ENCODE measurements around the gene ASAP3. TPM values are rescaled to one million over a fixed set of nuclear protein-coding genes. Genes with fewer than 3 reads are reported as not detected.
A peak's percentile ranks its signal among the peaks of the same experiment; 100 is the strongest.

Gene ASAP3
- total and polyA plus RNA-seq, 8 donors: 35.2 to 51.6 (median 44.9) TPM

DNA sequence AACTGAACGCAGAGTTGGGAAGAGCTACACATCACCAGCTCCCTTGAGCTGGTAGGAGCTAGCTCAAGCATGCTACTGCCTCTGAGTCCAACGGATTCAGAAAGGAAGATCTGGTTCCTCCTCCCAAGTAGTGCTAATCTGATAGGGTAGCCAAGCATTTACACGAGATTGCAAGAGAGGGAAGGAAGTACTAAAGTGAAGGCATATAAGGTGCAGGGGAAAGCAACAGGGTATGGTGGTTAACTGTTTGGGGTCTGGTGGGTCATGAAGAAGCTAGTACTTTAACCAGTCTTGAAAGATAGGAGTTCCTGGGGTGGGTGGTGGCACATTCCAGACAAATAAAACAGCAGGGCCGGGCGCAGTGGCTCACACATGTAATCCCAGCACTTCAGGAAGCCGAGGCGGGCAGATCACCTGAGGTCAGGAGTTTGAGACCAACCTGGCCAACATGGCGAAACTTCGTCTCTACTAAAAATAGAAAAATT is 94.1 kb downstream of the ASAP3 start:
- Histone ChIP-seq H3K27me3 (no peaks in the 10 kb centered on the region), H3K27ac (no peak overlapping the region), H3K4me1 (peaks cover 9 to 17% of the 10 kb centered on the region in 2 donors), H3K9me3 (no peaks in the 10 kb centered on the region), H3K4me3 (no peak overlapping the region), H3K36me3 (no peaks in the 10 kb centered on the region)
- TF ChIP-seq CTCF (IDR thresholded peaks at IDR 0.05): no peak
- no peak for DNase-seq
- no peak for ATAC-seq
- intact Hi-C loops (cut with DNase I): no loop called here

- ATAC-seq (no peak), DNase-seq (no peak)
- Histone ChIP-seq H3K27ac (no peak overlapping the region), H3K4me1 (peaks cover 4 to 10% of the 10 kb centered on the region in 2 donors), H3K36me3 (no peaks in the 10 kb centered on the region), H3K27me3 (no peaks in the 10 kb centered on the region), H3K9me3 (no peaks in the 10 kb centered on the region), H3K4me3 (no peak overlapping the region)
- intact Hi-C loops (cut with DNase I): no loop called here
- no peak for TF ChIP-seq CTCF (IDR thresholded peaks at IDR 0.05)
These were observed 96.5 kb downstream of the ASAP3 start for GRCh38 chr1:23387494-23387893.

GRCh38 chr1:23385119-23385621 is 98.8 kb downstream of the ASAP3 start:
- Histone ChIP-seq H3K4me3 (no peak overlapping the region), H3K36me3 (no peaks in the 10 kb centered on the region), H3K27me3 (no peaks in the 10 kb centered on the region), H3K9me3 (no peaks in the 10 kb centered on the region), H3K27ac (peak overlapping the region in 1 of 2 donors; percentile 23), H3K4me1 (peaks cover 4 to 10% of the 10 kb centered on the region in 2 donors)
- intact Hi-C loops (cut with DNase I): no loop called here
- TF ChIP-seq CTCF (IDR thresholded peaks at IDR 0.05): no peak
- DNase-seq (no peak), ATAC-seq (no peak)

DNA sequence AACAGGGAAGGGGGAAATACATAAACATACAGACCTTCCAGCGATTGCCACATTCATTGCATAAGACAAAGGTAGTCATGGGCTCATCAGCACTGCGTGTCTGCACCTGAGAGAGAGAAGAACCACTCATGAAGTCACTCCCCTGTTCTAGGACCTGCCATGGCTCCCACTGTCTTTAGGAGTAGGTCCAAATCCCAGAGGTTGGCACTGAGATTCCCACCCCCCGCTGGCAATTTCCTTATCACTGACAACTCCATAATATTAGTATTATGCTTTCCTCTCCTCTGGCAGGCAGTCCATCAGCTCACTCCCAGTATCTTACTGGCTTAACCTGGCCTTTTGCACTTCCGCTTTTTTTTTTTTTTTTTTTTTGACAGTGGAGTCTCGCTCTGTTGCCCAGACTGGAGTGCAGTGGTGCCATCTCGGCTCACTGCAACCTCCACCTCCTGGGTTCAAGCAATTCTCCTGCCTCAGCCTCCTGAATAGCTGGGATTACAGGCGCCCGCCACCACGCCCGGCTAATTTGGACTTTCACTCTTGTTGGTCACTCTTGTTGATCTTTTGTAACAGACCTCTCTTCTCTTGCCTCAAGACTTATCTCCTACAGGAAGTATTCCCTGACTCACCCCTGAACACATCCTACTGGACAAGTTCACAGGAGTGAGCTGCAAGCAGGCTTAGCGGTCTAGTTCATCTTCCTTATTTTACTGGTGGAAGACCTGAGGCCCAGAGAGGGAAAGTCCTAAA is 99.5 kb downstream of the ASAP3 start:
- H3K27me3 ChIP-seq: no peaks in the 10 kb centered on the region
- H3K4me1 ChIP-seq: peaks cover 4 to 10% of the 10 kb centered on the region in 2 donors
- no peak overlapping the region for H3K4me3 ChIP-seq
- no peak for DNase-seq
- intact Hi-C loops (cut with DNase I): no loop called here
- no peak for TF ChIP-seq CTCF (IDR thresholded peaks at IDR 0.05)
- no peaks in the 10 kb centered on the region for H3K9me3 ChIP-seq
- H3K36me3 ChIP-seq: no peaks in the 10 kb centered on the region
- peak overlapping the region; percentile 18 to 37 for H3K27ac ChIP-seq
- no peak for ATAC-seq

DNA sequence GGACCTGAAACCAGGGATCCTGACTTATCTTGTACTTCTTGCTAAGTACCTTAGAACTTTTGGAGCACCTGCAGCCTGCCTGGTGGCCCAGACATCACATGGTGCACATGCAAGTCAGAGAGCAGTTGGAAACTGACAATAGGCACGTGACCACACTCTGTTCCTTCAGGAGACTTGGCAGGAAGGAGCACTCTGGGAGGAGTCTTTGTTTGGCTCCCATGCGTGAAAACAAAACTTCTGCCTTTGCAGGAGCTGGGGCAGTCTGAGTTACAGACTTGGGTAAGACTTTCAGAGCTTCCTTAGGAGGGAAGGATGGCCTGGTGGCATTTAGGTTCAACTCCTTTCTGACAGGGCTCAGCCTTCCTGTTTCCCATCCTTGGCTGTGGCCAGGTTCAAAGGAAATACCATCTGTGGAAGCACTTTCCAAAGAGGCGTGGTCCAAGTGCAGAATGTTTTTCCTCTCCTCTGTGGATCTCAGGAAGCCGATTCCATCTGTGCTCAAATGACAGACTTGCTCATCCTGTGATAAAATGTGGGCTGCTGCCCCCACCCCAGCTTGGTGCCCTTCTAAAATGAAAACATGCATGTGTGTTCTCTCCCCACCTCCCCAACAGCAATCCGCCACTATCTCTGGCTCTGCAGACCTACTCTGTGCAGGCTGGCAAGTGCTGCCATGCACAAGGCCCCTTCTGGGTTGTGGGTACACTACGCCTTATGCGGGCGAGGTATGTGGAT is 100.2 kb downstream of the ASAP3 start:
- Histone ChIP-seq H3K36me3 (no peaks in the 10 kb centered on the region), H3K4me1 (peaks cover 4 to 15% of the 10 kb centered on the region in 2 donors), H3K27ac (peak overlapping the region; percentile 18 to 37), H3K4me3 (no peak overlapping the region), H3K9me3 (no peaks in the 10 kb centered on the region), H3K27me3 (no peaks in the 10 kb centered on the region)
- no peak for TF ChIP-seq CTCF (IDR thresholded peaks at IDR 0.05)
- intact Hi-C loops (cut with DNase I): no loop called here
- ATAC-seq (no peak), DNase-seq (no peak)

All from left lung (tissue), 10 donors.